PC-9 (cell line): ENCODE measurements around the gene MITF. TPM values are rescaled to one million over a fixed set of nuclear protein-coding genes. Genes with fewer than 3 reads are reported as not detected.
A peak's percentile ranks its signal among the peaks of the same experiment; 100 is the strongest.

Source experiments
- BruUV-seq: library from RNA; stranded (reverse); fragments of 400-500 nt; replicated peaks from 2 replicates; lab custom pipeline; 2021; lab: Mats Ljungman, UMichigan
- CTCF ChIA-PET: fragments of 300-600 bp; sonication (Branson Sonifier 250); formaldehyde crosslinking; loops from one replicate; lab custom pipeline; 2022; ENCODE audit warnings: antibody characterized with exemption; lab: Charles Lee
- POLR2A ChIA-PET: fragments of 300-600 bp; sonication (Branson Sonifier 250); formaldehyde crosslinking; loops from one replicate; lab custom pipeline; 2022; ENCODE audit warnings: antibody characterized with exemption; ENCODE audit not compliant: unreplicated experiment; lab: Charles Lee
- DNase-seq, 2 experiments: peaks; one replicate each; pipeline versions ENCODE4 v3.0.0 to v3.0.0-alpha.2; 2015 to 2022; ENCODE audit warnings: mixed read lengths in 1 of 2
- H2AFZ ChIP-seq: fragments of 200-600 bp; sonication (generic); 2 replicates; pipeline ENCODE4 v1.8.1; 2017; ENCODE audit warnings: antibody characterized with exemption
- H3F3A ChIP-seq: fragments of 200-600 bp; sonication (generic); 2 replicates; pipeline ENCODE4 v1.8.1; 2017; ENCODE audit warnings: antibody characterized with exemption, mild to moderate bottlenecking, low read depth; ENCODE audit not compliant: insufficient read depth
- H3K27ac ChIP-seq: fragments of 200-600 bp; sonication (generic); 2 replicates; pipeline ENCODE4 v1.6.1; 2016; ENCODE audit warnings: mixed run types
- H3K27me3 ChIP-seq: fragments of 200-600 bp; sonication (generic); 2 replicates; pipeline ENCODE4 v1.6.1; 2016; ENCODE audit warnings: low read depth, mixed run types; ENCODE audit not compliant: insufficient read depth
- H3K36me3 ChIP-seq: fragments of 200-600 bp; sonication (generic); 2 replicates; pipeline ENCODE4 v1.6.1; 2016; ENCODE audit warnings: low read depth, mixed run types
- H3K4me1 ChIP-seq: fragments of 200-600 bp; sonication (generic); replicated peaks from 2 replicates; pipeline ENCODE4 v1.6.1; 2016; ENCODE audit warnings: mixed run types; ENCODE audit not compliant: insufficient read depth
- H3K4me2 ChIP-seq: fragments of 200-600 bp; sonication (generic); 2 replicates; pipeline ENCODE4 v1.6.1; 2017; ENCODE audit warnings: mixed run types
- H3K4me3 ChIP-seq: fragments of 200-600 bp; sonication (generic); 2 replicates; pipeline ENCODE4 v1.6.1; 2016; ENCODE audit warnings: mixed run types
- H3K79me2 ChIP-seq: fragments of 200-600 bp; sonication (generic); 2 replicates; pipeline ENCODE4 v1.6.1; 2017; ENCODE audit warnings: low read depth, mixed run types
- H3K9me2 ChIP-seq: fragments of 200-600 bp; sonication (generic); 2 replicates; pipeline ENCODE4 v1.8.1; 2017; ENCODE audit warnings: mild to moderate bottlenecking; ENCODE audit not compliant: insufficient read depth
- H3K9me3 ChIP-seq: fragments of 200-600 bp; sonication (generic); 2 replicates; pipeline ENCODE4 v1.8.1; 2016; ENCODE audit warnings: low read depth; ENCODE audit not compliant: insufficient read depth
- H4K20me1 ChIP-seq: fragments of 200-600 bp; sonication (generic); 2 replicates; pipeline ENCODE4 v1.8.1; 2017; ENCODE audit not compliant: insufficient read depth
- CTCF ChIP-seq: fragments of 200-600 bp; sonication (generic); conservative IDR thresholded peaks from 2 replicates; pipeline ENCODE4 v1.6.1; 2017; ENCODE audit warnings: mixed run types, antibody characterized with exemption, mild to moderate bottlenecking, moderate library complexity
- EZH2 ChIP-seq: fragments of 200-600 bp; sonication (generic); IDR thresholded peaks from 2 replicates; pipeline ENCODE4 v1.8.0; 2017; ENCODE audit warnings: antibody characterized with exemption, low read depth
- intact Hi-C: fragments of 100-400 bp; cut with micrococcal nuclease; formaldehyde crosslinking; loops from one replicate; pipeline ENCODE4 v1.10.0; 2022; ENCODE audit not compliant: unreplicated experiment
- total RNA-seq: library from RNA; stranded (reverse); gene quantifications from 2 replicates; pipeline ENCODE4 v1.2.3, GENCODE V29; 2021

Gene MITF
- total RNA-seq, 1 experiment from 2014 or later: 15.5 TPM

GRCh38 chr3:69738859-69739203 is 433 bp upstream of the MITF start:
- H3K27ac ChIP-seq: no peak overlapping the region
- 0 out of 2 replicates have a peak, but pooled peaks cover 9% of the 10 kb centered on the region for H3K79me2 ChIP-seq
- no peaks in the 10 kb centered on the region for H3K27me3 ChIP-seq
- peak overlapping the region; percentile 77 for H2AFZ ChIP-seq
- H3K4me3 ChIP-seq: peak overlapping the region; percentile 83
- CTCF ChIA-PET: interaction anchor here (0.5 to 0.6 kb wide), 2 partner anchors 54 to 298 kb away, joined by 3 read pairs; no protein-coding TSS in a partner anchor
- peak overlapping the region; percentile 92 for H3K4me2 ChIP-seq
- H3K9me3 ChIP-seq: no peaks in the 10 kb centered on the region
- BruUV-seq: no TSS peak
- H3K36me3 ChIP-seq: no peaks in the 10 kb centered on the region
- no peaks in the 10 kb centered on the region for H4K20me1 ChIP-seq
- TF ChIP-seq EZH2 (no peak), CTCF (no peak)
- intact Hi-C loops: loop anchor here (1.0 to 5.0 kb wide), 4 partner anchors 24 to 128 kb away; no protein-coding TSS in a partner anchor
- DNase-seq: no peak
- no peaks in the 10 kb centered on the region; the same call in 1 of the 2 replicates for H3F3A ChIP-seq
- peaks cover 17% of the 10 kb centered on the region; the same call in 1 of the 2 replicates for H3K4me1 ChIP-seq
- POLR2A ChIA-PET: interaction anchor here (0.6 to 0.7 kb wide), 2 partner anchors 24 to 652 kb away, joined by 3 to 9 read pairs; no protein-coding TSS in a partner anchor
- H3K9me2 ChIP-seq: no peaks in the 10 kb centered on the region

- Histone ChIP-seq H3K27me3 (no peaks in the 10 kb centered on the region), H2AFZ (peak overlapping the region; percentile 93), H3K4me3 (peak overlapping the region; percentile 83), H3K4me2 (peak overlapping the region; percentile 92), H3K9me3 (no peaks in the 10 kb centered on the region), H3F3A (no peaks in the 10 kb centered on the region; the same call in 1 of the 2 replicates), H3K79me2 (0 out of 2 replicates have a peak, but pooled peaks cover 9% of the 10 kb centered on the region), H3K27ac (no peak overlapping the region), H4K20me1 (no peaks in the 10 kb centered on the region), H3K9me2 (no peaks in the 10 kb centered on the region), H3K36me3 (no peaks in the 10 kb centered on the region), H3K4me1 (peaks cover 18% of the 10 kb centered on the region; the same call in 1 of the 2 replicates)
- CTCF ChIA-PET: no interaction called here
- POLR2A ChIA-PET: no interaction called here
- peak; percentile 38 to 77 for DNase-seq
- intact Hi-C loops: no loop called here
- BruUV-seq: no TSS peak
- TF ChIP-seq EZH2: no peak
- TF ChIP-seq CTCF: no peak
Measured at GRCh38 chr3:69740103-69741021, 1.1 kb downstream of the MITF start.

- ChIA-PET CTCF (no interaction called here), POLR2A (no interaction called here)
- no peak overlapping the region for H2AFZ ChIP-seq
- H3K9me3 ChIP-seq: no peaks in the 10 kb centered on the region
- intact Hi-C loops: no loop called here
- H3K4me1 ChIP-seq: peaks cover 18% of the 10 kb centered on the region; the same call in 1 of the 2 replicates
- TF ChIP-seq EZH2: no peak
- TF ChIP-seq CTCF: no peak
- H3K4me2 ChIP-seq: peak overlapping the region; percentile 92; the same call in 1 of the 2 replicates
- H3K27ac ChIP-seq: no peak overlapping the region
- H3K27me3 ChIP-seq: no peaks in the 10 kb centered on the region
- DNase-seq: no peak
- 0 out of 2 replicates have a peak, but pooled peaks cover 9% of the 10 kb centered on the region for H3K79me2 ChIP-seq
- no peaks in the 10 kb centered on the region; the same call in 1 of the 2 replicates for H3F3A ChIP-seq
- H3K4me3 ChIP-seq: no peak overlapping the region
- no peaks in the 10 kb centered on the region for H3K9me2 ChIP-seq
- H4K20me1 ChIP-seq: no peaks in the 10 kb centered on the region
- TSS peak; percentile 26 for BruUV-seq
- H3K36me3 ChIP-seq: no peaks in the 10 kb centered on the region
Measured at GRCh38 chr3:69741032-69741767, 1.9 kb downstream of the MITF start.
